ENCODE measurements around the gene FMNL2. TPM values are rescaled to one million over a fixed set of nuclear protein-coding genes. Genes with fewer than 3 reads are reported as not detected.

The FMNL2 gene
- total and polyA plus RNA-seq, 4 donors: 18.8 to 81.4 (median 38.4) TPM

DNA sequence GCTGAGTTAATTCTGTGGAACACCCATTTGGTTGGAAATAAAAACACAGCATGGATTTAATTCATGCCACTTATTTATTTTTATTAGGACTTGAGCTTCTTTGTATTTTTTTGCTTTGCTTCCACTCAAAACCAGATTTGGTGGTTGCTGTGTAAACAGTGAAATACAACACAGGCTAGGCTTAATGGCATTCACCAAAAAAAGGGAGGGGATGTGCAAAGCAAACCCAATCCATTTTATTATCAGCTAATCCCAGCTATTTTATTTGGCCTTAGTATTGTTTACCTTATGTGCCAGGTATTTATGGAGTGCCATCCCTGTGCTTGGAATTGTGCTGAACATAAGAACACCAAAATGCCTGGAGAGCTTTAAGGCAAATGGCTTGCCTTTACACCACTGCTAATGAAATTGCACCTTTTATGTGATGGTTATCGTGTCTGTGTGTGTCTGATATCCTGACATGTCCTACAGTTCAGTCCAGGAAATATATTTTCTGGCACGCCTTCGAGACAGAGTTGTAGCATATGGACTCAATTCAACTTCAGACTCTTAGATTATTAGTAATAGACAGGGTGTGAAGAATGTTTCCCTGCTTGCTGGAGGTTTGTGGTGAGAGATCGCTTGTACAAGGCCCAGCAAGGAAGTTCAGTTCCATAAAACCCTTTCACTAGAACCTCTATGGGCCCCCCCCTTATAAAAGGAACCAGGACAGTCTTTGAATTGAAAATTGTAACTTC is 282.6 kb downstream of the FMNL2 start:
- H3K36me3 ChIP-seq (ENCODE audit: control insufficient read depth in 4 of 4, insufficient read depth in 4 of 4, low read length in 4 of 4): peaks cover 14 to 32% (median 19%) of the 10 kb centered on the region in 4 donors
- ATAC-seq (ENCODE audit: insufficient read depth, low FRiP score): no peak
- WGBS, 2 donors: 72 to 83% methylated on average over 4 of the region's 4 CpGs
- H3K4me3 ChIP-seq: no peak overlapping the region
- H3K4me1 ChIP-seq (ENCODE audit: control insufficient read depth in 5 of 5, insufficient read depth in 5 of 5, low read length in 5 of 5): peaks cover 0 to 54% (median 10%) of the 10 kb centered on the region in 5 donors
- H3K27me3 ChIP-seq (ENCODE audit: control insufficient read depth in 3 of 3, insufficient read depth in 3 of 3, low read length in 2 of 3): no peaks in the 10 kb centered on the region
- TF ChIP-seq, protein P1, sequence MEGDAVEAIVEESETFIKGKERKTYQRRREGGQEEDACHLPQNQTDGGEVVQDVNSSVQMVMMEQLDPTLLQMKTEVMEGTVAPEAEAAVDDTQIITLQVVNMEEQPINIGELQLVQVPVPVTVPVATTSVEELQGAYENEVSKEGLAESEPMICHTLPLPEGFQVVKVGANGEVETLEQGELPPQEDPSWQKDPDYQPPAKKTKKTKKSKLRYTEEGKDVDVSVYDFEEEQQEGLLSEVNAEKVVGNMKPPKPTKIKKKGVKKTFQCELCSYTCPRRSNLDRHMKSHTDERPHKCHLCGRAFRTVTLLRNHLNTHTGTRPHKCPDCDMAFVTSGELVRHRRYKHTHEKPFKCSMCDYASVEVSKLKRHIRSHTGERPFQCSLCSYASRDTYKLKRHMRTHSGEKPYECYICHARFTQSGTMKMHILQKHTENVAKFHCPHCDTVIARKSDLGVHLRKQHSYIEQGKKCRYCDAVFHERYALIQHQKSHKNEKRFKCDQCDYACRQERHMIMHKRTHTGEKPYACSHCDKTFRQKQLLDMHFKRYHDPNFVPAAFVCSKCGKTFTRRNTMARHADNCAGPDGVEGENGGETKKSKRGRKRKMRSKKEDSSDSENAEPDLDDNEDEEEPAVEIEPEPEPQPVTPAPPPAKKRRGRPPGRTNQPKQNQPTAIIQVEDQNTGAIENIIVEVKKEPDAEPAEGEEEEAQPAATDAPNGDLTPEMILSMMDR (IDR thresholded peaks at IDR 0.05; ENCODE audit: control extremely low read depth, extremely low read depth): no peak
- no peak overlapping the region for H3K9ac ChIP-seq (ENCODE audit: insufficient read depth in 1 of 2, low read length in 2 of 2)
- no peak overlapping the region for H3K27ac ChIP-seq (ENCODE audit: low read depth in 1 of 2, low read length in 1 of 2)
- no peaks in the 10 kb centered on the region for H3K9me3 ChIP-seq (ENCODE audit: control insufficient read depth in 4 of 4, insufficient read depth in 3 of 4, low read length in 3 of 4)
- DNase-seq: peak; percentile 77 to 96 (median 95)

DNA sequence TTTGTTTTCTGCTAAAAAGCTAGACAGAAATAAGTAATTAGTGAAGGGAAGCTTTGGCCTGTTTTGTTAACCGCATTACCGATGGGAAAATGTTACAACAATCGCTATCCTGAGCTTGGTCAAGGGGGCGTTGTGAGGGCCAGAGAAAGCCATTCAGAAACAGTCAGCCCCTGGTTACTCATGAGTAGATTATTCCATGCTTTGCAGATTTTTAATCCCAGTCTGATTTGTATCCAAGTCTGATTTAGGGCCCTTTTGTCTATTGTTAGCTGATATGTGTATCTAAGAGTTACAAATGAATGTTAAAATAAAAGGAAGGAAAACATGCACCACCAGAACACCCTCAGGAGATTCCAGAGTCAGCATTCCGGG is 283.2 kb downstream of the FMNL2 start:
- Histone ChIP-seq H3K27me3 (ENCODE audit: control insufficient read depth in 3 of 3, insufficient read depth in 3 of 3, low read length in 2 of 3) (no peaks in the 10 kb centered on the region), H3K27ac (ENCODE audit: low read depth in 1 of 2, low read length in 1 of 2) (no peak overlapping the region), H3K4me3 (no peak overlapping the region), H3K36me3 (ENCODE audit: control insufficient read depth in 4 of 4, insufficient read depth in 4 of 4, low read length in 4 of 4) (peaks cover 14 to 32% (median 19%) of the 10 kb centered on the region in 4 donors), H3K9me3 (ENCODE audit: control insufficient read depth in 4 of 4, insufficient read depth in 3 of 4, low read length in 3 of 4) (no peaks in the 10 kb centered on the region), H3K4me1 (ENCODE audit: control insufficient read depth in 5 of 5, insufficient read depth in 5 of 5, low read length in 5 of 5) (peaks cover 0 to 55% (median 10%) of the 10 kb centered on the region in 5 donors), H3K9ac (ENCODE audit: insufficient read depth in 1 of 2, low read length in 2 of 2) (no peak overlapping the region)
- DNase-seq (no peak), ATAC-seq (ENCODE audit: insufficient read depth, low FRiP score) (no peak)
- WGBS, 2 donors: 84% methylated on average over 5 of the region's 5 CpGs
- TF ChIP-seq, protein P1 (IDR thresholded peaks at IDR 0.05; ENCODE audit: control extremely low read depth, extremely low read depth): no peak

DNA sequence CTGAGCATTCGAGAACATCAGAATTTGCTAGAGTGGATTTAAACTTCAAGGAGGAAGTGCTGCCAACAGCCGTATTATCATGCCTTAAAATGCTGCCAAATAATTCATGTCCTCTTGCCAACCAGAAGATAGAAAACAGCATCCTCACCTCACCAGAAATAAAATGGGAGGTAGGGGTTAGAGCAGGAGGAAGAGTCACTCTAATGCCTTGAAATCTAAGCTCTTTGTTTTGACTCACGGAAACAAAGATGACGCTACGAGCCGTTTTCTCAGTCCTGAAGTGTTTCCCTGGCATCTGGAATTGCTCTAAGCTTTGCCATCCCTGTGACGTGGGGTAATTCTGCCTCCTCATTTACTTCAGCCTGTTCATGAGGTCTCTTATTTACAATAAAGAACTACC is 285.2 kb downstream of the FMNL2 start:
- WGBS, 2 donors: 80 to 82% methylated on average over 7 of the region's 7 CpGs
- Histone ChIP-seq H3K9me3 (ENCODE audit: control insufficient read depth in 4 of 4, insufficient read depth in 3 of 4, low read length in 3 of 4) (no peaks in the 10 kb centered on the region), H3K9ac (ENCODE audit: insufficient read depth in 1 of 2, low read length in 2 of 2) (no peak overlapping the region), H3K36me3 (ENCODE audit: control insufficient read depth in 4 of 4, insufficient read depth in 4 of 4, low read length in 4 of 4) (peaks cover 8 to 23% (median 18%) of the 10 kb centered on the region in 4 donors), H3K4me3 (no peak overlapping the region), H3K27ac (ENCODE audit: low read depth in 1 of 2, low read length in 1 of 2) (no peak overlapping the region), H3K4me1 (ENCODE audit: control insufficient read depth in 5 of 5, insufficient read depth in 5 of 5, low read length in 5 of 5) (peaks cover 0 to 63% (median 10%) of the 10 kb centered on the region in 5 donors), H3K27me3 (ENCODE audit: control insufficient read depth in 3 of 3, insufficient read depth in 3 of 3, low read length in 2 of 3) (no peaks in the 10 kb centered on the region)
- DNase-seq: peak in 2 of 3 donors; percentile 32 to 50
- no peak for ATAC-seq (ENCODE audit: insufficient read depth, low FRiP score)
- TF ChIP-seq, protein P1 (IDR thresholded peaks at IDR 0.05; ENCODE audit: control extremely low read depth, extremely low read depth): no peak
